GM18951 (cell line): ENCODE results near the gene FKBP5.
"Not testable (repeated sequence)": the region's sequence is repeated elsewhere in the genome, so short reads cannot be mapped to it uniquely, and the experiment has no call there.

Experiments used
- POLR2A ChIP-seq: IDR thresholded peaks from 4 replicates; pipeline ENCODE4 v1.6.1; 2011; ENCODE audit warnings: mild to moderate bottlenecking; ENCODE audit not compliant: insufficient read length, insufficient read depth; ENCODE audit errors: extremely low read depth
- in situ Hi-C: fragments of 300-500 bp; cut with MboI; formaldehyde crosslinking; loops from one replicate; pipeline ENCODE4 v1.12.0; 2022; ENCODE audit warnings: low sequenced_read_pairs, mixed read lengths, inconsistent platforms; ENCODE audit not compliant: unreplicated experiment

The FKBP5 gene

DNA sequence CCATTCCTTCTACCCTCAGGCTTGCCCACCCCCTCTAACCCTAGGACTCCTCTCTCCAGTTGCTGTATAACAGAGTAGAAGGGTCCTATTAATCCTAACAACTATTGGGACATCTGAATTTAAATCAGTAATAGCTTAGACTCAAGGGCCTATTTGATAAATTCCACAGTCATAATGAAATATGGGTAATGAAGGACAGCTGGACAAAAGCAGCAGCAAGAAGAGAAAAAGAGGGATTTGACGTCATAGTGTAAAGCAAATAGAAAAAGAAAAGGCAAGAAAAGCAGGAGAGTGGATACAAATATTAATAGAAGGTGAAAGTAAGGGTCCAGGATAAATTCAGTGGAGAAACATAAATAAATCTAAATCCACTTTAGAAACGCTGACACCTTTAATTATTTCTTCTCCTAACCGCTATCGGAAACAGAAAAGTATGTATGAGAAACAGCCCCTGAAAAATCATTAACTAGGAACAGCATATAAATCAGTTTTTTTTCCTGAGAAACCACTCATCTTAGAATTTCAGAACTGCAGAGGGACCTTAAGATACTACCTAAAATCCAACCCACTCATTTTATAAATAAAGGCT is 12.8 kb downstream of the FKBP5 start:
- in situ Hi-C loops = no loop called here
- TF ChIP-seq POLR2A = no peak

DNA sequence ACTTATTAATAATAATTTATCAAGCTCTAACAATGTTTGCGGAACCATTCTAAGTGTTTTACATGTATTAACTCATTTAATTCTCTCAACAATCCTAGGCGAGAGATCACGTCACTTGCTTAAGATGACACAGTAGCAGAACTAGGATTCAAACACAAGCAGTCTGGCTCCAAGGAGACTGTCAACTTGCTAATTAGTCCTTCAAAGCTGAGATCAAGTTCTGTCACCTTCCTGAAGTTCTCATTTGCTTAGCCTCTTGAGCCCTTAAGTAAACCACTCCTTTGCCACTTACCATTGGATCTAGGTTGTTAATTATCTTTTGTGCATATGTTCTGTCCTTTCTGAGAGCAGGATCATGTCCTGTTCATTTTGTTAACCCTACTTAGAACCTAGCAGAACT is 14.1 kb downstream of the FKBP5 start:
- in situ Hi-C loops = no loop called here
- TF ChIP-seq POLR2A = no peak

DNA sequence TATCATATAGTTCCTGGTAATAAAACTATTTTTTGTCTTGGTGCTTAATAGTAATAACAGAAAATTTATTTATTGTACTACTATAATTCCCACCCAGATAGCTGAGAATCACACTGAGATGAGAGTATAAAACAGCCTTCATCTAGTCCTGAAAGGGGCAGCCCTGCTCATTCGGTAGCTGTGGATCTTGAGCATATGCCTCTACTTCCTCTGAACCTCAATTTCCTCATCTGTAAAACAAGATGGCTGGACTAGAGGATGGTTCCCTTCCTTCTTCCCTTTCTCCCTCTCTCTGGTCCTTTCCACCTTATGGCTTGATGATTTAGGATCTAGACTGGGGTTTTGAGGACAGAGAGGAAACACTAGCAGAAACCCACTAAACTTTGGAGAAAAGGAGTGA is 15.0 kb downstream of the FKBP5 start:
- in situ Hi-C loops = no loop called here
- TF ChIP-seq POLR2A = no peak

GRCh38 chr6:35673284-35673666 is 15.4 kb downstream of the FKBP5 start:
- in situ Hi-C loops = not testable (repeated sequence)

DNA sequence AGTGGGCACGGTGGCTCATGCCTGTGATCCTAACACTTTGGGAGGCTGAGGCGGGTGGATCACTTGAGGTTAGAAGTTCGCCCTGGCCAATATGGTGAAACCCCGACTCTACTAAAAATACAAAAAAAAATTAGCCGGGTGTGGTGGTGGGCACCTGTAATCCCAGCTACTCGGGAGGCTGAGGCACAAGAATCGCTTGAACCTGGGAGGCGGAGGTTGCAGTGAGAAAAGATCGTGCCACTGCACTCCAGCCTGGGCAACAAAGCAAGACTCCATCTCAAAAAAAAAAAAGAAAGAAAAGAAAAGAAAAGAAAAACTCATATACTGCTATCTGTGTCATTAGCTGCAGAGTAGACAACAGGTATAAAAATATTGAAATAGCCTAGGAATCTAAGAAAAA is 18.3 kb downstream of the FKBP5 start:
- in situ Hi-C loops = not testable (repeated sequence)

DNA sequence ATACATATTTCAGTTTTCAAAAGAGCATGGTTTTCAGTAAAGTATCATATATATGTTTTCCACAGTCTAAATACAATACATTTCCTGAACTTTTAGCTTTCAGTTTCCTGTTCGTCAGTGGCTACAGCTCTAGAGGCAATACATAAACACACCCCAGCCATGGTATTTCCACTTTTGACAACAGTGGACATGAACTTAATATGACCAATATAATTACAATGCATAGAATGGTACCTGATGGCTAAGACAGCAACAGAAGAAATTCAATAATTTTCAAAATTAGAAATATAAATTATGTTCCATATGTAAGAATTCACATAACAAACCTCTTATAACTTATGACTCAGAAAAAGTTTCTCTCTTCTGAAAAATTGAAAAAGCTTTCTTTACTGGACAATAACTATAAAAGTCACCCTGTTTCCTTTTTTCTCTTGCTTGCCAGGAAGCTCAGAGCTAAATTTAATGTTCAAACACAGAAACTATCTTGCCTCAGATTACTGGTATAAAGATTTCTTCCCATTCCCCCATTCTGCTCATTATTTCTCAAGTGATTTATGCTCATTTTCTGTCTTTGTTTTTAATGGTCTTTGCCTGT is 19.2 kb downstream of the FKBP5 start:
- no peak for TF ChIP-seq POLR2A
- in situ Hi-C loops = no loop called here

DNA sequence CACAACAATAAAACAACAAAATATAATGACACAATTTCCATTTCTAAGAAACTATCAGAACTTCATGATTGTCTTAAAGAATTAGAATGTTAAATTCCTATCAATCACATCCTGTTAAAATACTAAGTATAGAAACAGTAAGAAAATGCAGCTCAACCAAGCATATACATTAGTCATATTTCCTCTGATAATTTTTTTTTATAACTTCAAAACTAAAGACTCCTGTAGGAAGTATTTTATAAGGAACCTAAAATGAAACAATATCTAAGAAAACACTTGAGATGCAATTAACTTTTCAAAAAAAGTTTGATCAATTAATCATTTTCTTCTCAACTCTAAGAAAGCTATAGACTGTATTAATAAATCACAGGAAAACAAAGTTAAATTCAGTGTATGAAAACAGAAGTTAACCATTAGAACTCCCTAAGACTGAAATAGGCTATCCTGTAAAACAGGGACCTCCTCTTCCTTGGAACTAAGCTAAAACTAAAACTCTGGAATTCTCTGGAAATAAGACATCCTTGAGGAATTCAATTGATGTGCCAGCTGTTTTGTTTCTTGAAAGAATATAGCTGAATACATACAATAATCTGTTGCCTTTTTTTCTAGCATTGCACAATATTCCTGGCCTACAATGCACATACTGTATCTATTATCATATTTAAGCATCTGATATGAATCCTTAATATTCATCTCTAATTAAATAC is 19.8 kb downstream of the FKBP5 start:
- in situ Hi-C loops = no loop called here

GRCh38 chr6:35668096-35668495 is 20.6 kb downstream of the FKBP5 start:
- in situ Hi-C loops = no loop called here
- TF ChIP-seq POLR2A = no peak

More for the DNA sequence above, 19.8 kb downstream of the FKBP5 start:
- no peak for TF ChIP-seq POLR2A

DNA sequence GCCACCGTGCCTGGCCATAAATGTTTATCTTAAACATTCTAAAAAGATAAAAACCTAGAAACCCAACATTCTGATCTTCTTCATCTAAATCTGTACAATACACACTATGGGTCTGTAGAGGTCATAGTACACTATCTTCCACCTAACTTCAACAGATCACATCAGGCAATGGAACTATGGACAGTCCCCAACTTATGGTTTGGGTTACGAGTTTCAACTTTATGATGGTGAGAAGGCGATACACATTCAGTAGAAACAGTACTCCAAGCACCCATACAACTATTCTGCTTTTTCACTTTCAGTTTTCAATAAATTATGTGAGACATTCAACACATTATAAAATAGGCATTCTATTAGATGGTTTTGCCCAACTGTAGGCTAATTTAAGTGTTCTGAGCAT is 23.1 kb downstream of the FKBP5 start:
- in situ Hi-C loops = no loop called here
- TF ChIP-seq POLR2A = no peak

DNA sequence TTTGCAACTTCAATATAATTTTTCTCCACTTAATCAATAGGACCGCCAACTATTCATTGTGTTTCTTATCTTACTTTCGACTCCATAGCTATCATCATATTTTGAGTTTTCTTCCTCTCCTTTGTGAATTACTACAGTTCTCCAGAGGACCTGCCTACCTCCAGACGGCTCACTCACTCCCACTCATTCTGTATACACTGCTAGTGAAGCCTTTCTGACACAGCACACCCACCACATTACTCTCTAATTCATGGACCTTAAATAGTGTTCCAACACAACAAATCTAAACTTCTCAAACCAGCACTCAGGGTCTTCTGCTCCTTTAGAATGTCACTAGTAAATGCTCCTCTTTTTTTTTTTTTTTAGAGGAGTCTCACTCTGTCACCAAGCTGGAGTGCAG is 23.8 kb downstream of the FKBP5 start:
- TF ChIP-seq POLR2A = no peak
- in situ Hi-C loops = no loop called here

DNA sequence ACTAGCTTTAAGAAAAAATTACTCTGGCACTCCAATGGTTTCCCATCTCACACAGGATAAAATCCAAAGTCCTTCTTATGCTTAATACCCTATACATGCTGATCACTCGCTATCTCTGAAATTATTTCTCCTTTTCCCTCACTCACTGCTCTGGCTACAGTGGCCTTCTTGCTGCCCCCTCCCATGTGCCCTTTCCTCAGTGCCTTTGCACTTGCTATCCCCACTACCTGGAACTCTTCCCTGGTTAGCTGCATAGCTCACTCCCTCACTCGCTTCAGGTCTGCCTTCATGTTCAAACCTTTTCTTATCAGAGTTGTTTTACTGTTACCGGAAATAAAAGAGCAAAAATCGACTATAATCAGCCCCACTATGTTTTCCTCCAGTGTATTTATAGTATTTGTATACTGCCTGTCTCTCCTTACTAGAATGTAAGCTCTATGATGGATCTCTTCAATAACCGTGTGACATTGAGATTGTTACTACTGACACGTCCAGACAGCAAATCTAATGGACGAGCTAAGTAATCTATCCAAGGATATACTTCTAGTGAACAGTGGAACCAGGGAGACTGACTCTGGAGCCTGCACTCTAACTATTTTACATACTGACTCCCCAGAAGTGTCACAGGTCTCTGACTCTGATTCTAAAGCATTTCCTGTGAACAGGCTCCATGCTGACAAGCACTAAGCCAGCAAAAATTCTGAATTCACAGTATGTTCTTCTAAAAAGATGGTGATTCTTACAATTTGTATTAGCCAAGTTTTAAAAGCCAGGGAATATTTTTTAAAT is 25.1 kb downstream of the FKBP5 start:
- in situ Hi-C loops = no loop called here
- no peak for TF ChIP-seq POLR2A

DNA sequence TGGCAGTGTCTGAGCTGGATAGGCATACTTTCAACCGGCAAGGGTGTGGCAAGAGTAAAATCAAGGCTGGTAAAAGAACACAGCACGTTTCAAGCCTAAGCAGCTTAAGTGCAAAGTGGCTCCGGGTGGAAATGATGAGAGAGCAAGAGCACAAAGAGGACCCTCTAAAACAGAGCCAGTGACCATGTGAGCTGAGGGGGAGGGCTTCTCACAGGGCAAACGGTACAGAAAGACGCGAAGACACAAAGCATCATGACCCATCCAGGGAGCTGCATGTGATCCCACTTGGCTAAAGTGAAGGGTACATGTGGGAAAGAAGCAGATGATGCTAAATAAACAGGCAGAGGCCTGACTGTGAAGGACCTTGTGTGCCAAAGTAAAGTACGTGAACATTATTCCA is 25.7 kb downstream of the FKBP5 start:
- in situ Hi-C loops = no loop called here
- TF ChIP-seq POLR2A = no peak

DNA sequence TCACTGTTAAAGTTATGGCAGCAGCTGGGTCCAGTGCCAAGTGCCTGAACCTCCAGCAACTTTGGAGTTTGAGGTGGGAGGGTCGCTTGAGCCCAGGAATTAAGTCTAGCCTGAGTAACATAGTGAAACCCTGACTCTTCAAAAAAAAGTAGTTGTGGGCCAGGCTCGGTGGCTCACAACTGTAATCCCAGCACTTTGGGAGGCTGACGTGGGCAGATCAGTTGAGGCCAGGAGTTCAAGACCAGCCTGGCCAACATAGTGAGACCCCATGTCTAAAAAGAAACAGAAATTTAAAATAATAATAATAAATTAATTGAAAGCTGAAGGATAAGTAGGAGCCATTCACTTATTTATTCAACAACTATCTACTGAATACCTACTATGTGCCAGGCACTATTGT is 33.8 kb downstream of the FKBP5 start:
- in situ Hi-C loops = no loop called here

GRCh38 chr6:35651244-35651643 is 37.5 kb downstream of the FKBP5 start:
- in situ Hi-C loops = no loop called here
- no peak for TF ChIP-seq POLR2A

More for the DNA sequence above, 33.8 kb downstream of the FKBP5 start:
- TF ChIP-seq POLR2A = no peak
